ENCODE measurements around the gene CFAP97D1.

CFAP97D1 gene

DNA sequence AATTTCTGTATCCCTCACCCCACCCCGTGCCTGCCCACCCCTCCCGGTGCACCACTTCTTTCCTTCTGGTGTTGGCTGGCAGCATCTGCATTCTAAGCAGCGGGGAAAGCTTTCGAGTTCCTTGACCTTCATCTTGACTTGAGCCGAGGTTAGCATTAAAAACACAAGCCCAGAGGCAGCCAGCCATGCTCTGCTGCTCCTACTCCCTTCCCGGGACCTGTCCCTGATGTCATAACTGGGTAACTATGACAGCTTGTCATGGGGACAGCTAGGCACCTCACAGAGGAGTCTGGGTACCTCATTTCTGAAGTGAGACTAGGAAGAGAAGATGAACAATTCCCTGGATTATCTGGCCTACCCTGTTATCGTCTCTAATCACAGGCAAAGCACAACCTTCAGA is at the start of gene CFAP97D1:
Gene CFAP97D1, plus strand, starts transcription at position 301 of the 400 bp plus-strand sequence. Its CDS starts 28 bp downstream, at position 329.
- no peak for DNase-seq

GRCh38 chr17:43732958-43733357 is 47.3 kb upstream of the CFAP97D1 start:
- DNase-seq = no peak

- DNase-seq = no peak
These were observed 46.3 kb upstream of the CFAP97D1 start for GRCh38 chr17:43733956-43734355.

GRCh38 chr17:43734376-43734775 is 45.9 kb upstream of the CFAP97D1 start:
- DNase-seq = no peak

- DNase-seq = no peak
These were observed 43.8 kb upstream of the CFAP97D1 start for GRCh38 chr17:43736389-43736788.

DNA sequence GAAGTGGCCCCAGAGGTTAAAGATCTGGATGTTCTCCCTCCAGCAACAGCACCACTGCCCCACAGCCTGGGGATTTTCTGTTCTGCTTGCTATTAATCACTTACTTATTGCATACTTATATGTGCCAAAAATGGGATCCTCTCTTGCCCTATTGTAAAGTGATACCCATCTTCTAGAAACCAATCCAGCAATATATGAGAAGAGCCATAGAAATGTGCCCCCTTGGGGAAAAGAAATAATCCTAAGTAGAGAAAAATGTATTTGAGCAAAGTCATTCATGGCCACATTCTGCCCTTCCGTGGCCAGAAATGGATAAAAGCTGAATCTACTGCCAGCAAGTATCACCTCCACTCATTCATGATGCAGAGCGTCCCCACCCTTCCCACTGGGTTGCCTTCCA is 42.5 kb upstream of the CFAP97D1 start:
- no peak for DNase-seq

GRCh38 chr17:43740541-43740940 is 39.7 kb upstream of the CFAP97D1 start:
- no peak for DNase-seq

DNA sequence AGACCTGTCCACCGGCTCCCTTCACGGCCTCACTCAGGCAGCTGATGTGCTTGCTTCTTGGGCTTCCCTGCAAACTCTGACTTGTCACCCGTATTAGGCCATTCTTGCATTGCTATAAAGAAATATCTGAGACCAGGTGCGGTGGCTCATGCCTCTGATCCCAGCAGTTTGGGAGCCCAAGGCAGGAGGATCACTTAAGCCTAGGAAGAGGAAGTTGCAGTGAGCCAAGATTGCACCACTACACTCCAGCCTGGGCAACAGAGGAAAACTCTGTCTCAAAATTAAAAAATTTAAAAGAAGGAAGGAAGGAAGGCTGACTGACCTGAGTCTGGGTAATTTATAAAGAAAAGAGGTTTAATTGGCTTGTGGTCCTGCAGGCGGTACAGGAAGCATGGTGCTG is 38.6 kb upstream of the CFAP97D1 start:
- no peak for DNase-seq

DNA sequence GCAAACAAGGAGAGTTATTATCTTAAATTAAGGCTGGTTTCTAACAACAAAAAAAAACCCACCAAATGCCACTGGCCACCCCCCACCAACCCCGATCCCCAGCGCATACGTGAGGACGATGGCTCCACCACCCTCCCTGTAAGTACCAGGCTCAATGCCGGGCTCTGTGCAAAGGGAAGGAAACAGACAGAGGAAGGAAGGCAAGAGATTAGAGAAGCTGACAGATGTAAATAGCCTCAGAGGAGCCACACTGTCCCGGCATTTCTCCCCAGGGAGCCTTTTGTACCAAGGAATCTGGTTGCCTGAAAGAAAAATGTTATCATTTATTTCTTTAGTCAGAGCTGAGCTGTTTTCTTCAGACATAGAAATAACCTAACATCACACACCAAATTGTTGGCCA is 34.7 kb upstream of the CFAP97D1 start:
- no peak for DNase-seq

DNA sequence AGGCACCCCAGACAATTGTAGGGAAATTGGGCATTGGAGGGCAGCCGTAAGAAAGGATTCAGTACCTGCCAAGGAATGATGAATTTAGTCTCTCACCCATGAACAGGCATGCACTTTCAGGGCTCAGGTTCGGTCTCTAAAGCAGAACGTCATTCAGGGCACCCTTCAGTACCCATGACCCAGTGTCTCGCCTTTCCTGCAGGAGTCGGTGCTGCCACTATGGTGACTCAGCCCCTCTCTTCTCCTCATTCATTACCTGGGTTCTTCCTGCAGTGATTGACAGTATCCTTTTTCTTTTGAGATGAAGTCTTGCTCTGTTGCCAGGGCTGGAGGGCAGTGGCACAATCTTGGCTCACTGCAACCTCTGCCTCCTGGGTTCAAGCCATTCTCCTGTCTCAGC is 30.1 kb upstream of the CFAP97D1 start:
- no peak for DNase-seq

GRCh38 chr17:43753493-43754129 is 26.6 kb upstream of the CFAP97D1 start:
- DNase-seq = no peak

- no peak for DNase-seq
These were observed 25.3 kb upstream of the CFAP97D1 start for GRCh38 chr17:43754947-43755346.

DNA sequence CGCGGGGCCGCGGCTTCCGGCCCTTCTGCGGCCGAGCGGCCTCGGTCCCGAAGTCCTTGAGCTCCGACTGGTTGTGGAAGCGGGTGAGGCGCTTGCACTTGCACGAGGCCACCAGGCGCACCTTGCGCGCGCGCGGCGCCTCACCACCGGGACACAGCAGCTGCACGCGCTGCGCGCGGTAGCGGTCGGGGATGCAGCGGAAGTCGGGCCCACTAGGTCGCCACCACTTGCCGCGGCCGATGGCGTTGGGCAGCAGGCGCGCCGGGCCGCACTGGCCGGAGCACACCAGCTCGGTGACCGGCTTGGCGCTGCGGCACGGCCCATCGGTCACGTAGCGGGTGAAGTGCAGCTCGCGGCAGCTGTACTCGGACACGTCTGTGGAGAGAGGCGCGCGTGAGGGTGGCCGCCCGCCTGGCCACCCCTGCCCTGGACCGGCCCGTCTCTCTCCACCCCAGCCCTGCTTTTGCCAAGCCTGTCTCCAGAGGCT is 24.8 kb upstream of the CFAP97D1 start:
- no peak for DNase-seq

DNA sequence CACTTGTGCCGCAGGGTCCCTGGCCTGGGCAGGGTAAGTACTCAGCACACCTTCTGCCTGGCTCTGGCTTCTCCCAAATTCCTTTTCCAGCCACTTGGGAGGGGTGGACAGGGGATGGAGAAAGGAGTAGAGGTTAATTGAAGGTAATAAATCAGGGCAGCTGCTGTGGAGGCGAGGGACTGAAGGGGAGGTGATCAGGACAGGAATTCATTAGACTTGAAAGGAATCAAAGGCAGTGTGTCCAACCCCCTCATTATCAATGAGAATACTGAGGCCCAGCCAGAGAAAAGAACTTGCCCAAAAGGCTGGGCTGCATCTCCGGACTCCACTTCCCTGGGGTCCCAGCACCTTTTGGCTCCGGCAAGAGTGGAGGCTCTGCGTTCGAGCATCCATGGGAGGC is 24.0 kb upstream of the CFAP97D1 start:
- DNase-seq = no peak

GRCh38 chr17:43757171-43757660 is 23.0 kb upstream of the CFAP97D1 start:
- DNase-seq = no peak

- DNase-seq = no peak
These were observed 22.1 kb upstream of the CFAP97D1 start for GRCh38 chr17:43758086-43758485.

GRCh38 chr17:43758497-43759174 is 21.6 kb upstream of the CFAP97D1 start, which contains the start of gene SOST:
SOST (minus strand) TSS chr17:43758791; CDS start chr17:43758741, 50 bp downstream.
- no peak for DNase-seq

GRCh38 chr17:43759836-43760235 is 20.4 kb upstream of the CFAP97D1 start:
- DNase-seq = no peak

DNA sequence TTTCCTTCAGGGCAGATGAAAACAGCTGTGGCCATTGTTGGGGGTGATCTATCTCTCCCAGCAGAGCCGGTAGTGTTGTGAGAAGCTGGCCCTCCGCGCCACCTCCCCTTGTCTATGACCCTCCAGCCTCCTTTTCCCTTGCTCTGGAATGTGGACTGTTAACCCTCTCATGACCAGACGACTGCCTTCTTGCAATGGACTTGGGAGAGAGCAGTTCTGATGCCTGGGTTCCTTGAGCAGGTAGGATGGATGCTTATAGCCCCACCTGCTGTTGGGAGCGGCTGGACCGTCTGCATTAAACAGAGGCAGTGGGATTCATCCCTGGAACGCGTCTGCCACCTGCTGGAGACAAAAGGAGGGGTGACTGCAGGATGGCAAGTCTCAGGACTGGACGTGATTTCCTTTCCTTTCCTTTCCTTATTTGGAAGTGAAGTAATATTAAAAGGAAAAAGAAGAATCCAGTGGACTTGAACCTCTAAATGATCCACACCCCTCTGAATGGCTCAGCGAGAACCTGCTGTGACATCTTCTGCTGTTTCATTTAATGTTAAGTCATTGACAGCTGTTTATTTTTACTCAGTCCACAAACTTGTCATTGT is 19.9 kb upstream of the CFAP97D1 start:
- peak; percentile 84 for DNase-seq

GRCh38 chr17:43766413-43767052 is 13.7 kb upstream of the CFAP97D1 start:
- DNase-seq = peak; percentile 17

DNA sequence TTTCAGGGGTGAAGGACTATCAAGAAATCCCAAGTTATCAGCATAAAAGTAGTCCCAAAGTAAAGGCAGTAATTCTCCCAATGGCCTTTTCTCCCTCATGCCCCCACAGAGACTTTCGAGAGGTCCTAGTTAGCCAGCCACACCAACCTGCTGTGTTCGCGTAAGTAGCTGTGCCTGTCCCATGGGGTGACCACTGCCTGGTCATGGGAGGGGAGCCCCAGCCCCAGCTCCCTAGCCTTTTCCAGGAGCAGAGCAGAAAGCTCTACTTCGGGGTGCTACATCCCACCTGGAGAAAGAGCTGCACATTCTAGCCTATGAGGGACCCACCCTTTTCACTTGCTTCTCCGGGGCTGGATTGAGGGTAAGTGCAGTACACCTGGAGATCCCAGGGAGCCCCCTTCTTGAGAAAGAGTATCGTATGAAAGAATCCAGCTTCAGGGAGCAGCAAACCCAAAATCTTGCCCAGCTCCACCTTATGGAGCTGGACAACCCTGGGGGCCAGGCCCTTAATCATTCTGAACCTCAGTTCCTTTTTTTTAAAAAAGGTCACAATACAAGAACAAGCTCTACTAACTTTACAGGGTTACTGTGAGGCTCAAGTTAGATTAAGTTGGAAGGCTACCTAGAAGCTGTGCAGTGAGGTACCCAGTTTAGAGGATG is 13.1 kb upstream of the CFAP97D1 start:
- DNase-seq = no peak

DNA sequence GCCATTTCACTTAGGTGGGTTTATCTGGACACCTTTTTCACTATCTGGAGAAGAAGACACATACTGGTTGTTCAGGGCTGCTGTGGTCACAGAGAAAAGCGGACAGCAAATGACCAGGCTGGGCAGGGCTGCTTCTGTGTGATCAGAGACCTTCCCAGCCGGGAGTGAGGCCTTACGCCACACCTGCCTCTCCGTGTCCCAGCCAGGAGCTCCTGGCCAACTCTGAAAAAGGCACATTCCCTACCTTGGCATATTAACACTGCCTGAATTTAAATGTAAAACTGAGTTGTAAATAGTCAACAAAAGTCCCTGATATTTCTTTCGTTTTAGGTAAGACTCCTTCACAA is 12.5 kb upstream of the CFAP97D1 start:
- DNase-seq = no peak

- DNase-seq = no peak
These were observed 11.9 kb upstream of the CFAP97D1 start for GRCh38 chr17:43768382-43768781.

Data from NCI-H1092 treated with DMSO at 0.1 percent for 48 hours (cell line).